ENCODE measurements around the gene ALDH2. TPM values are rescaled to one million over a fixed set of nuclear protein-coding genes. Genes with fewer than 3 reads are reported as not detected.
"Not testable (repeated sequence)": the region's sequence is repeated elsewhere in the genome, so short reads cannot be mapped to it uniquely, and the experiment has no call there.

The ALDH2 gene
- polyA plus RNA-seq, 1 of the 3 experiments (the other 2 are of a cell fraction): 67.5 TPM

DNA sequence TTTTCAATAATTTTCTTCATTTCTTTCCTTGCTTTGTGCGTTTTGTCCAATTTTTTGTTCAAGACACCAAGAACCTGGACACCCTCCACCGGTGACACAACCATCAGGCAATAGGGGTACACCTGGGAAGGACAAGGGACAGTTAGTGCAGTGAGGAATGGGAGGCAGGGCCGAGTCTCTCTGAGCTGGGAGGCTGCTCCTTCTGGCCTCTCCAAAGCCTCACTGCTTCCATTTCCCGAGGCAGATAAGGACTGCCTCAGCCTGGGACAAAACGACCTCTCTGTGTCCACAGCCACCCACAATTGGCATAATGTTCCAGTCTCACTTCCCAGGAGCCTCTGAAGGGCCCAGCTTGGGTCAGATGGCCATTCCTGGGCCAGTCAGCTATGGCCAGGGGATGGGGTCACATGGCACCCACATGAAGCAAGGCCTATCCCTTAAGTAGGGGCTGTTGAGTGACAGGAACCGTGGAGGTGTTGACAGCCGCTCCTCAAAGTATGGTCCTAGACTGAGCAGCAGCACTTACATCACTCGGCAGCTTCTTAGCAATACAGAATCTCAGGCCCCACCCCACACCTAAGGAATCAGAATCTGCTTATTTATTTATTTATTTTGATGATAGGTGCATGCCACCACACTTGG, 61.7 kb downstream of the ALDH2 start (continued):
- TF ChIP-seq, protein P1, sequence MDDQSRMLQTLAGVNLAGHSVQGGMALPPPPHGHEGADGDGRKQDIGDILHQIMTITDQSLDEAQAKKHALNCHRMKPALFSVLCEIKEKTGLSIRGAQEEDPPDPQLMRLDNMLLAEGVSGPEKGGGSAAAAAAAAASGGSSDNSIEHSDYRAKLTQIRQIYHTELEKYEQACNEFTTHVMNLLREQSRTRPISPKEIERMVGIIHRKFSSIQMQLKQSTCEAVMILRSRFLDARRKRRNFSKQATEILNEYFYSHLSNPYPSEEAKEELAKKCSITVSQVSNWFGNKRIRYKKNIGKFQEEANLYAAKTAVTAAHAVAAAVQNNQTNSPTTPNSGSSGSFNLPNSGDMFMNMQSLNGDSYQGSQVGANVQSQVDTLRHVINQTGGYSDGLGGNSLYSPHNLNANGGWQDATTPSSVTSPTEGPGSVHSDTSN (IDR thresholded peaks at IDR 0.05): no peak
- TF ChIP-seq NRF1 (IDR thresholded peaks at IDR 0.05; ENCODE audit: low read depth, low read length): no peak
- TF ChIP-seq, protein P2, sequence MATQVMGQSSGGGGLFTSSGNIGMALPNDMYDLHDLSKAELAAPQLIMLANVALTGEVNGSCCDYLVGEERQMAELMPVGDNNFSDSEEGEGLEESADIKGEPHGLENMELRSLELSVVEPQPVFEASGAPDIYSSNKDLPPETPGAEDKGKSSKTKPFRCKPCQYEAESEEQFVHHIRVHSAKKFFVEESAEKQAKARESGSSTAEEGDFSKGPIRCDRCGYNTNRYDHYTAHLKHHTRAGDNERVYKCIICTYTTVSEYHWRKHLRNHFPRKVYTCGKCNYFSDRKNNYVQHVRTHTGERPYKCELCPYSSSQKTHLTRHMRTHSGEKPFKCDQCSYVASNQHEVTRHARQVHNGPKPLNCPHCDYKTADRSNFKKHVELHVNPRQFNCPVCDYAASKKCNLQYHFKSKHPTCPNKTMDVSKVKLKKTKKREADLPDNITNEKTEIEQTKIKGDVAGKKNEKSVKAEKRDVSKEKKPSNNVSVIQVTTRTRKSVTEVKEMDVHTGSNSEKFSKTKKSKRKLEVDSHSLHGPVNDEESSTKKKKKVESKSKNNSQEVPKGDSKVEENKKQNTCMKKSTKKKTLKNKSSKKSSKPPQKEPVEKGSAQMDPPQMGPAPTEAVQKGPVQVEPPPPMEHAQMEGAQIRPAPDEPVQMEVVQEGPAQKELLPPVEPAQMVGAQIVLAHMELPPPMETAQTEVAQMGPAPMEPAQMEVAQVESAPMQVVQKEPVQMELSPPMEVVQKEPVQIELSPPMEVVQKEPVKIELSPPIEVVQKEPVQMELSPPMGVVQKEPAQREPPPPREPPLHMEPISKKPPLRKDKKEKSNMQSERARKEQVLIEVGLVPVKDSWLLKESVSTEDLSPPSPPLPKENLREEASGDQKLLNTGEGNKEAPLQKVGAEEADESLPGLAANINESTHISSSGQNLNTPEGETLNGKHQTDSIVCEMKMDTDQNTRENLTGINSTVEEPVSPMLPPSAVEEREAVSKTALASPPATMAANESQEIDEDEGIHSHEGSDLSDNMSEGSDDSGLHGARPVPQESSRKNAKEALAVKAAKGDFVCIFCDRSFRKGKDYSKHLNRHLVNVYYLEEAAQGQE (IDR thresholded peaks at IDR 0.05; ENCODE audit: low read depth, low read length): no peak
- TF ChIP-seq, protein P3, sequence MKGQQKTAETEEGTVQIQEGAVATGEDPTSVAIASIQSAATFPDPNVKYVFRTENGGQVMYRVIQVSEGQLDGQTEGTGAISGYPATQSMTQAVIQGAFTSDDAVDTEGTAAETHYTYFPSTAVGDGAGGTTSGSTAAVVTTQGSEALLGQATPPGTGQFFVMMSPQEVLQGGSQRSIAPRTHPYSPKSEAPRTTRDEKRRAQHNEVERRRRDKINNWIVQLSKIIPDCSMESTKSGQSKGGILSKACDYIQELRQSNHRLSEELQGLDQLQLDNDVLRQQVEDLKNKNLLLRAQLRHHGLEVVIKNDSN (IDR thresholded peaks at IDR 0.05; ENCODE audit: borderline replicate concordance, low read depth): no peak

DNA sequence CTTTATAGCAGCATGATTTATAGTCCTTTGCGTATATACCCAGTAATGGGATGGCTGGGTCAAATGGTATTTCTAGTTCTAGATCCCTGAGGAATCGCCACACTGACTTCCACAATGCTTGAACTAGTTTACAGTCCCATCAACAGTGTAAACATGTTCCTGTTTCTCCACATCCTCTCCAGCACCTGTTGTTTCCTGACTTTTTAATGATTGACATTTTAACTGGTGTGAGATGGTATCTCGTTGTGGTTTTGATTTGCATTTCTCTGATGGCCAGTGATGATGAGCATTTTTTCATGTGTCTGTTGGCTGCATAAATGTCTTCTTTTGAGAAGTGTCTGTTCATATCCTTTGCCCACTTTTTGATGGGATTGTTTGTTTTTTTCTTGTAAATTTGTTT, 62.9 kb downstream of the ALDH2 start:
- H3F3A ChIP-seq (replicated peaks; ENCODE audit: insufficient read depth); H3K4me3 ChIP-seq (ENCODE audit: low read depth in 2 of 2, low read length in 1 of 2); H3K36me3 ChIP-seq (replicated peaks in 1 of 2; ENCODE audit: control insufficient read depth in 1 of 2, insufficient read depth in 2 of 2, low read length in 1 of 2); H3K9ac ChIP-seq; H3K9me3 ChIP-seq; H3K4me1 ChIP-seq (ENCODE audit: control insufficient read depth in 1 of 2, insufficient read depth in 2 of 2, low read depth in 1 of 2, low read length in 1 of 2); H3K27me3 ChIP-seq (ENCODE audit: insufficient read depth); H3K27ac ChIP-seq (ENCODE audit: low read depth in 2 of 2, low read length in 1 of 2); H3K9me2 ChIP-seq; H3K4me2 ChIP-seq; H4K20me1 ChIP-seq (ENCODE audit: insufficient read depth); DNase-seq; POLR2A ChIA-PET; H2AFZ ChIP-seq (ENCODE audit: low read depth); CTCF ChIA-PET; H3K79me2 ChIP-seq (ENCODE audit: insufficient read depth): not testable (repeated sequence)
- WGBS (ENCODE audit: low lambda C conversion rate): 36% methylated on average over 3 of the region's 3 CpGs

DNA sequence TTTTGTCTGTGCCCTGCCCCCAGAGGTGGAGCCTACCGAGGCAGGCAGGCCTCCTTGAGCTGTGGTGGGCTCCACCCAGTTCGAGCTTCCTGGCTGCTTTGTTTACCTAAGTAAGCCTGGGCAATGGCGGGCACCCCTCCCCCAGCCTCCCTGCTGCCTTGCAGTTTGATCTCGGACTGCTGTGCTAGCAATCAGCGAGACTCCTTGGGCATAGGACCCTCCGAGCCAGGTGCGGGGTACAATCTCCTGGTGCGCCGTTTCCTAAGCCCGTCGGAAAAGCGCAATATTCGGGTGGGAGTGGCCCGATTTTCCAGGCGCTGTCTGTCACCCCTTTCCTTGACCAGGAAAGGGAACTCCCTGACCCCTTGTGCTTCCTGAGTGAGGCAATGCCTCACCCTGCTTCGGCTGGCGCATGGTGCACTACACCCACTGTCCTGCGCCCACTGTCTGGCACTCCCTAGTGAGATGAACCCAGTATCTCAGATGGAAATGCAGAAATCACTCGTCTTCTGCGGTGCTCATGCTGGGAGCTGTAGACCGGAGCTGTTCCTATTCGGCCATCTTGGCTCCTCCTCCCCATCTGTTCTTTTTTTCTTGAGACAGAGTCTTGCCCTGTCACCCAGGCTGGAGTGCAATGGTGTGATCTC, 68.1 kb downstream of the ALDH2 start:
- H3K9me3 ChIP-seq; POLR2A ChIA-PET; H2AFZ ChIP-seq (ENCODE audit: low read depth); H3K9me2 ChIP-seq; DNase-seq; H3K9ac ChIP-seq; H3K79me2 ChIP-seq (ENCODE audit: insufficient read depth); H3K4me3 ChIP-seq (ENCODE audit: low read depth in 2 of 2, low read length in 1 of 2); H3K27ac ChIP-seq (ENCODE audit: low read depth in 2 of 2, low read length in 1 of 2); H3K27me3 ChIP-seq (ENCODE audit: insufficient read depth); H3K36me3 ChIP-seq (replicated peaks in 1 of 2; ENCODE audit: control insufficient read depth in 1 of 2, insufficient read depth in 2 of 2, low read length in 1 of 2); H3F3A ChIP-seq (replicated peaks; ENCODE audit: insufficient read depth); H3K4me1 ChIP-seq (ENCODE audit: control insufficient read depth in 1 of 2, insufficient read depth in 2 of 2, low read depth in 1 of 2, low read length in 1 of 2); H4K20me1 ChIP-seq (ENCODE audit: insufficient read depth); H3K4me2 ChIP-seq: not testable (repeated sequence)
- 67% methylated on average over 12 of the region's 22 CpGs for WGBS (ENCODE audit: low lambda C conversion rate)
- CTCF ChIA-PET: interaction anchor here (1.8 kb wide), 1 partner anchor 82 kb away, joined by 4 read pairs; no protein-coding TSS in a partner anchor

DNA sequence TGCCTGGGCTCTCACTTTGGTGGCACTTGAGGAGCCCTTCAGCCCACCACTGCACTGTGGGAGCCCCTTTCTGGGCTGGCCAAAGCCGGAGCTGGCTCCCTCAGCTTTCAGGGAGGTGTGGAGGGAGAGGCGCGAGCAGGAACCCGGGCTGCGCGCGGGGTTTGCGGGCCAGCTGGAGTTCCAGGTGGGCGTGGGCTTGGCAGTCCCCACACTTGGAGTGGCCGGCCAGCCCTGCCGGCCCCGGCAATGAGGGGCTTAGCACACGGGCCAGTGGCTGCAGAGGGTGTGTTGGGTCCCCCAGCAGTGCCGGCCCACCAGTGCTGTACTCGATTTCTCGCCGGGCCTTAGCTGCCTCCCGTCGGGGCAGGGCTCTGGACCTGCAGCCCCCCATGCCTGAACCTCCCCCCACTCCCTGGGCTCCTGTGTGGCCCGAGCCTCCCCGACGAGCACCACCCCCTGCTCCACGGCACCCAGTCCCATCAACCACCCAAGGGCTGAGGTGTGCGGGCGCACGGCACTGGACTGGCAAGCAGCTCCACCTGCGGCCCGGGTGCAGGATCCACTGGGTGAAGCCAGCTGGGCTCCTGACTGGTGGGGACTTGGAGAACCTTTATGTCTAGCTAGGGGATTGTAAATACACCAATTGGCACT, 68.9 kb downstream of the ALDH2 start:
- H3K36me3 ChIP-seq (replicated peaks in 1 of 2; ENCODE audit: control insufficient read depth in 1 of 2, insufficient read depth in 2 of 2, low read length in 1 of 2); H4K20me1 ChIP-seq (ENCODE audit: insufficient read depth); H2AFZ ChIP-seq (ENCODE audit: low read depth); H3F3A ChIP-seq (replicated peaks; ENCODE audit: insufficient read depth); H3K9ac ChIP-seq; H3K9me3 ChIP-seq; H3K4me2 ChIP-seq; H3K4me3 ChIP-seq (ENCODE audit: low read depth in 2 of 2, low read length in 1 of 2); POLR2A ChIA-PET; H3K27ac ChIP-seq (ENCODE audit: low read depth in 2 of 2, low read length in 1 of 2); H3K27me3 ChIP-seq (ENCODE audit: insufficient read depth); H3K9me2 ChIP-seq; DNase-seq; H3K4me1 ChIP-seq (ENCODE audit: control insufficient read depth in 1 of 2, insufficient read depth in 2 of 2, low read depth in 1 of 2, low read length in 1 of 2): not testable (repeated sequence)
- peaks cover 12% of the 10 kb centered on the region for H3K79me2 ChIP-seq (ENCODE audit: insufficient read depth)
- CTCF ChIA-PET: interaction anchor here (1.8 kb wide), 1 partner anchor 82 kb away, joined by 4 read pairs; no protein-coding TSS in a partner anchor
- WGBS (ENCODE audit: low lambda C conversion rate): 90% methylated on average over 11 of the region's 28 CpGs
